HEK293 (cell line): ENCODE results near the gene UQCR11.

ENCODE experiments used
- CTCF ChIA-PET: fragments of 350-600 bp; formaldehyde crosslinking; extraction: SDS; loops from one replicate; lab custom pipeline; 2021; ENCODE audit warnings: antibody characterized with exemption; lab: Yijun Ruan, JAX
- POLR2A ChIA-PET: fragments of 300-600 bp; formaldehyde crosslinking; extraction: SDS; loops from one replicate; lab custom pipeline; 2020; ENCODE audit warnings: antibody characterized with exemption, inconsistent platforms; lab: Yijun Ruan, JAX
- H3K27ac ChIP-seq: fragments of 200-500 bp; sonication (Bioruptor generic); 2 replicates; pipeline ENCODE4 v1.5.1; 2014; ENCODE audit warnings: low read depth, low read length, control low read depth, inconsistent platforms; ENCODE audit errors: extremely low read depth
- H3K36me3 ChIP-seq, 2 experiments: fragments of 200-500 bp in 1 of 2; sonication (Bioruptor generic) in 1 of 2; 1 replicate in 1 of 2; 2 replicates in 1 of 2; pipeline ENCODE4 v1.5.1; 2014 to 2017; ENCODE audit warnings: inconsistent platforms in 2 of 2, low read length in 2 of 2; ENCODE audit not compliant: control insufficient read depth in 2 of 2, insufficient read depth in 1 of 2
- H3K4me1 ChIP-seq: fragments of 200-500 bp; sonication (Bioruptor generic); 2 replicates; pipeline ENCODE4 v1.5.1; 2014; ENCODE audit warnings: mild to moderate bottlenecking, low read length, inconsistent platforms; ENCODE audit not compliant: control insufficient read depth, insufficient read depth
- H3K4me3 ChIP-seq: 2 replicates; pipeline ENCODE4 v1.5.1; 2011; ENCODE audit warnings: low read depth, mild to moderate bottlenecking, control low read depth, low read length, moderate library complexity
- H3K9me3 ChIP-seq: fragments of 200-500 bp; sonication (Bioruptor generic); 2 replicates; pipeline ENCODE4 v1.5.1; 2014; ENCODE audit warnings: low read depth, low read length, inconsistent platforms; ENCODE audit not compliant: control insufficient read depth, insufficient read depth
- BCL11A ChIP-seq: fragments of 450-650 bp; formaldehyde crosslinking; IDR thresholded peaks from 2 replicates; pipeline ENCODE4 v1.5.1; 2016; ENCODE audit warnings: low read depth, missing biosample characterization, missing genetic modification characterization
- GFI1B ChIP-seq: fragments of 450-650 bp; formaldehyde crosslinking; IDR thresholded peaks from 2 replicates; pipeline ENCODE4 v1.5.1; 2016; ENCODE audit warnings: missing biosample characterization, missing genetic modification characterization
- HIC1 ChIP-seq: fragments of 450-650 bp; formaldehyde crosslinking; IDR thresholded peaks from 2 replicates; pipeline ENCODE4 v1.5.1; 2016; ENCODE audit warnings: missing biosample characterization, missing genetic modification characterization
- IKZF3 ChIP-seq: fragments of 450-650 bp; IDR thresholded peaks from 2 replicates; pipeline ENCODE4 v1.5.0; 2018; ENCODE audit warnings: missing biosample characterization, mild to moderate bottlenecking, missing genetic modification characterization, moderate library complexity
- PRDM2 ChIP-seq: fragments of 450-650 bp; formaldehyde crosslinking; IDR thresholded peaks from 2 replicates; pipeline ENCODE4 v1.5.1; 2016; ENCODE audit warnings: missing biosample characterization, missing genetic modification characterization, borderline replicate concordance
- SCRT1 ChIP-seq: fragments of 450-650 bp; formaldehyde crosslinking; IDR thresholded peaks from 2 replicates; pipeline ENCODE4 v1.5.1; 2016; ENCODE audit warnings: missing biosample characterization, missing genetic modification characterization, borderline replicate concordance
- ZBTB6 ChIP-seq: fragments of 450-650 bp; formaldehyde crosslinking; IDR thresholded peaks from 2 replicates; pipeline ENCODE4 v1.5.1; 2017; ENCODE audit warnings: missing biosample characterization, missing genetic modification characterization
- ZBTB8A ChIP-seq: fragments of 450-650 bp; formaldehyde crosslinking; IDR thresholded peaks from 2 replicates; pipeline ENCODE4 v1.5.1; 2016; ENCODE audit warnings: missing biosample characterization, missing genetic modification characterization
- ZFP69B ChIP-seq: fragments of 450-650 bp; formaldehyde crosslinking; IDR thresholded peaks from 2 replicates; pipeline ENCODE4 v1.5.1; 2016; ENCODE audit warnings: missing biosample characterization, missing genetic modification characterization
- ZIC2 ChIP-seq: fragments of 450-650 bp; formaldehyde crosslinking; IDR thresholded peaks from 2 replicates; pipeline ENCODE4 v1.5.1; 2016; ENCODE audit warnings: missing biosample characterization, missing genetic modification characterization
- ZNF202 ChIP-seq: fragments of 450-650 bp; formaldehyde crosslinking; IDR thresholded peaks from 2 replicates; pipeline ENCODE4 v1.5.1; 2016; ENCODE audit warnings: missing biosample characterization, missing genetic modification characterization, borderline replicate concordance
- ZNF473 ChIP-seq: fragments of 450-650 bp; formaldehyde crosslinking; IDR thresholded peaks from 2 replicates; pipeline ENCODE4 v1.5.1; 2017; ENCODE audit warnings: missing biosample characterization, missing genetic modification characterization
- ZNF501 ChIP-seq: fragments of 450-650 bp; formaldehyde crosslinking; IDR thresholded peaks from 2 replicates; pipeline ENCODE4 v1.5.1; 2016; ENCODE audit warnings: missing biosample characterization, missing genetic modification characterization
- ZNF513 ChIP-seq: fragments of 450-650 bp; IDR thresholded peaks from 2 replicates; pipeline ENCODE4 v1.5.1; 2018; ENCODE audit warnings: missing biosample characterization, missing genetic modification characterization
- ZNF621 ChIP-seq: fragments of 450-650 bp; formaldehyde crosslinking; IDR thresholded peaks from 2 replicates; pipeline ENCODE4 v1.5.1; 2017; ENCODE audit warnings: missing biosample characterization, missing genetic modification characterization
- ZNF843 ChIP-seq: fragments of 450-650 bp; formaldehyde crosslinking; IDR thresholded peaks from 2 replicates; pipeline ENCODE4 v1.5.1; 2016; ENCODE audit warnings: missing biosample characterization, missing genetic modification characterization
- ZSCAN23 ChIP-seq: fragments of 450-650 bp; formaldehyde crosslinking; IDR thresholded peaks from 2 replicates; pipeline ENCODE4 v1.5.1; 2016; ENCODE audit warnings: missing biosample characterization, missing genetic modification characterization
- TF ChIP-seq, protein P1 (sequence below): fragments of 450-650 bp; formaldehyde crosslinking; IDR thresholded peaks from 2 replicates; pipeline ENCODE4 v1.5.1; 2016; ENCODE audit warnings: missing biosample characterization, missing genetic modification characterization
- TF ChIP-seq, protein P2 (sequence below): fragments of 450-650 bp; formaldehyde crosslinking; IDR thresholded peaks from 2 replicates; pipeline ENCODE4 v1.5.1; 2016; ENCODE audit warnings: missing biosample characterization, missing genetic modification characterization

Gene UQCR11

GRCh38 chr19:1582201-1582600 is 23.1 kb downstream of the UQCR11 start:
- TF ChIP-seq SCRT1 (tag by site-specific recombination) = no peak
- TF ChIP-seq HIC1 (tag by site-specific recombination) = no peak
- no peak for TF ChIP-seq ZNF202 (tag by site-specific recombination)
- TF ChIP-seq, protein P1, sequence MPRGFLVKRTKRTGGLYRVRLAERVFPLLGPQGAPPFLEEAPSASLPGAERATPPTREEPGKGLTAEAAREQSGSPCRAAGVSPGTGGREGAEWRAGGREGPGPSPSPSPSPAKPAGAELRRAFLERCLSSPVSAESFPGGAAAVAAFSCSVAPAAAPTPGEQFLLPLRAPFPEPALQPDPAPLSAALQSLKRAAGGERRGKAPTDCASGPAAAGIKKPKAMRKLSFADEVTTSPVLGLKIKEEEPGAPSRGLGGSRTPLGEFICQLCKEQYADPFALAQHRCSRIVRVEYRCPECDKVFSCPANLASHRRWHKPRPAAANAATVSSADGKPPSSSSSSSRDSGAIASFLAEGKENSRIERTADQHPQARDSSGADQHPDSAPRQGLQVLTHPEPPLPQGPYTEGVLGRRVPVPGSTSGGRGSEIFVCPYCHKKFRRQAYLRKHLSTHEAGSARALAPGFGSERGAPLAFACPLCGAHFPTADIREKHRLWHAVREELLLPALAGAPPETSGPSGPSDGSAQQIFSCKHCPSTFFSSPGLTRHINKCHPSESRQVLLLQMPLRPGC (tag by site-specific recombination) = no peak
- no peak for TF ChIP-seq IKZF3 (tag by site-specific recombination)
- TF ChIP-seq PRDM2 (tag by site-specific recombination) = no peak
- no peak for TF ChIP-seq ZNF621
- TF ChIP-seq ZFP69B (tag by site-specific recombination) = no peak
- TF ChIP-seq BCL11A = no peak
- TF ChIP-seq, protein P2, sequence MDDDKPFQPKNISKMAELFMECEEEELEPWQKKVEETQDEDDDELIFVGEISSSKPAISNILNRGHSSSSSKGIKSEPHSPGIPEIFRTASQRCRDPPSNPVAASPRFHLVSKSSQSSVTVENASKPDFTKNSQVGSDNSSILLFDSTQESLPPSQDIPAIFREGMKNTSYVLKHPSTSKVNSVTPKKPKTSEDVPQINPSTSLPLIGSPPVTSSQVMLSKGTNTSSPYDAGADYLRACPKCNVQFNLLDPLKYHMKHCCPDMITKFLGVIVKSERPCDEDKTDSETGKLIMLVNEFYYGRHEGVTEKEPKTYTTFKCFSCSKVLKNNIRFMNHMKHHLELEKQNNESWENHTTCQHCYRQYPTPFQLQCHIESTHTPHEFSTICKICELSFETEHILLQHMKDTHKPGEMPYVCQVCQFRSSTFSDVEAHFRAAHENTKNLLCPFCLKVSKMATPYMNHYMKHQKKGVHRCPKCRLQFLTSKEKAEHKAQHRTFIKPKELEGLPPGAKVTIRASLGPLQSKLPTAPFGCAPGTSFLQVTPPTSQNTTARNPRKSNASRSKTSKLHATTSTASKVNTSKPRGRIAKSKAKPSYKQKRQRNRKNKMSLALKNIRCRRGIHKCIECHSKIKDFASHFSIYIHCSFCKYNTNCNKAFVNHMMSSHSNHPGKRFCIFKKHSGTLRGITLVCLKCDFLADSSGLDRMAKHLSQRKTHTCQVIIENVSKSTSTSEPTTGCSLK (tag by site-specific recombination) = no peak
- no peak for TF ChIP-seq ZNF843 (tag by site-specific recombination)
- TF ChIP-seq ZNF513 (tag by site-specific recombination) = no peak
- TF ChIP-seq ZIC2 (tag by site-specific recombination) = no peak
- no peak for TF ChIP-seq GFI1B (tag by site-specific recombination)
- no peak for TF ChIP-seq ZNF501 (tag by site-specific recombination)
- no peak for TF ChIP-seq ZNF473 (tag by site-specific recombination)
- TF ChIP-seq ZSCAN23 (tag by site-specific recombination) = no peak
- TF ChIP-seq ZBTB8A (tag by site-specific recombination) = no peak
- no peak for TF ChIP-seq ZBTB6
- Histone ChIP-seq H3K36me3 (peaks cover 27 to 83% of the 10 kb centered on the region in 2 experiments), H3K27ac (no peak overlapping the region), H3K4me1 (no peaks in the 10 kb centered on the region), H3K9me3 (no peaks in the 10 kb centered on the region), H3K4me3 (no peak overlapping the region)
- CTCF ChIA-PET = no interaction called here
- POLR2A ChIA-PET = interaction anchor here (1.6 to 1.7 kb wide), 2 partner anchors 9 to 11 kb away, joined by 7 to 9 read pairs; partner anchors contain the start of gene MBD3
